Measurements from ENCODE around the gene FTHL17.

The FTHL17 gene

DNA sequence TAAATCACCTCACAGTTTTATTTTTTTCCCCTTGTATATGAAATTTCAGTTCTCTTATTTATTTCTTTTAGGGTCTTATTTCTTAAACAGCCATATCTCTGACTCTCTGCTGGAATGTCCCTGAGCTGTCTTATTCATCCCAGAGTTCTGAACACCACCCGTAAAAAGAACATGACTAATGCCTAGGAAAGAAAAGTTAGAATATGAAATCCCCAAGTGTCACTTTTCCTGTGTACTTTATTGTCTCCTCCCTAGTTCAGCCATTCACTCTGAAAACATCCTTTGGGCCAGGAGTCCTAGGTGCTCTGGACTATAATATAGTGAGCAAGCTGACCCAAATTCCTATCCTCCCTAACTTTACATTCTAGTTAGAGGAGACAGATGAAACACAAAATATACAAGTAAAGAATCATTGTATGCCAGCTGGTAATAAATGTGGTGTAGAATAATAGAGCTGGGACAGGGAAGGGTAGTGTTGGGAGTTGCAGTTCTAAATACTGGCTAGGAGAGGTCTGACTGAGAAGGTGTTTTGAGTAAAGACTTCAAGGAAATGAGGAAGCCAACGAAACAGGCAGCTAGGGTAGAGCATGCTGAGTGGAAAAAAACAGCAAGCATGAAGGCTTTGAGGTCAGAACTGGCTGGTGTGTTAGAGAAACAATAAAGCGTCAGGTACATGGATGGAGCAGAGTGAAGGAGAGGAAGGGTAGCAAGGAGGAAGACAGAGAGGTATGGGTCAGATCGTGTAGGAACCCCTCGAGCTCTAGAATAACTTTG is 40.6 kb upstream of the FTHL17 start:
- Histone ChIP-seq H3K27ac (ENCODE audit: low read length, poor library complexity, severe bottlenecking) (no peak overlapping the region), H3K9me3 (ENCODE audit: control insufficient read depth, low read length) (no peaks in the 10 kb centered on the region), H3K23ac (ENCODE audit: low read length in 2 of 2) (no peak overlapping the region), H3K9ac (ENCODE audit: low read length) (no peak overlapping the region), H3K36me3 (ENCODE audit: control insufficient read depth in 1 of 2, insufficient read depth in 2 of 2, low read depth in 1 of 2, low read length in 2 of 2) (no peaks in the 10 kb centered on the region), H3K18ac (ENCODE audit: low read depth in 1 of 2, low read length in 2 of 2) (no peak overlapping the region), H2BK15ac (ENCODE audit: low read depth, poor library complexity, severe bottlenecking) (no peak overlapping the region), H4K8ac (ENCODE audit: low read length) (no peak overlapping the region), H3K79me1 (replicated peaks; ENCODE audit: low read length, poor library complexity, severe bottlenecking) (no peaks in the 10 kb centered on the region), H2BK12ac (ENCODE audit: low read length in 2 of 2) (no peak overlapping the region), H2AFZ (ENCODE audit: low read depth, low read length) (no peak overlapping the region), H3K4me1 (ENCODE audit: control insufficient read depth, insufficient read depth, low read depth, low read length) (no peaks in the 10 kb centered on the region), H4K91ac (ENCODE audit: low read length) (no peak overlapping the region), H3K4ac (ENCODE audit: low read depth in 1 of 2, low read length in 2 of 2) (no peak overlapping the region), H2BK120ac (ENCODE audit: low read depth, low read length) (no peak overlapping the region), H3K4me2 (ENCODE audit: low read length, poor library complexity, severe bottlenecking) (no peak overlapping the region), H3K27me3 (ENCODE audit: control insufficient read depth in 1 of 2, insufficient read depth in 1 of 2, low read length in 2 of 2) (peaks cover 0 to 3% of the 10 kb centered on the region in 2 experiments), H3K14ac (ENCODE audit: low read length in 2 of 2) (no peak overlapping the region), H2BK5ac (ENCODE audit: low read depth, low read length, poor library complexity, severe bottlenecking) (no peak overlapping the region), H2AK5ac (ENCODE audit: low read length, severe bottlenecking) (no peak overlapping the region), H3K4me3 (ENCODE audit: insufficient read depth in 1 of 2, low read depth in 1 of 2, low read length in 2 of 2) (no peak overlapping the region)
- DNase-seq = no peak
- 83% methylated on average over 4 of the region's 5 CpGs for WGBS

DNA sequence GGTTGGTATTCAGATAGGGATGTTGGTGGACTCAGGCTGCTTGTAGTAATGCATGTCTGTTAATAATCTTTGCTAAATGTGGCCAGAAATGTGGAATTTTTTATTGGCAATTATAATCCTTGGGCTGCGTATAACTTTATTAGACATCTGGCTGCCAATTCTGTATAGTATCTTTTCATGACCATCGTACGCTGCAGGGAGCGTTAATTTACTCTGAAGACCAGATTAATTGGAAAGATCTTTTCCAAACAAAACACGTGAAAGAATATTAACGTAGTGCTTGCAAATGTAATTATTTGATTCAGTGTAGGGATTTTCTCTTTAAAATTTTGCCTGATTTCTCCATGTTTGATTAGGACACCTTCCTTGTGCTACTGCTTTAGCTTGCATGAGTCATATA is 38.8 kb upstream of the FTHL17 start:
- Histone ChIP-seq H3K23ac (ENCODE audit: low read length in 2 of 2) (no peak overlapping the region), H3K4me3 (ENCODE audit: insufficient read depth in 1 of 2, low read depth in 1 of 2, low read length in 2 of 2) (no peak overlapping the region), H3K18ac (ENCODE audit: low read depth in 1 of 2, low read length in 2 of 2) (no peak overlapping the region), H3K9ac (ENCODE audit: low read length) (no peak overlapping the region), H3K9me3 (ENCODE audit: control insufficient read depth, low read length) (peaks cover 2% of the 10 kb centered on the region), H2AK5ac (ENCODE audit: low read length, severe bottlenecking) (no peak overlapping the region), H3K79me1 (replicated peaks; ENCODE audit: low read length, poor library complexity, severe bottlenecking) (no peaks in the 10 kb centered on the region), H2BK12ac (ENCODE audit: low read length in 2 of 2) (no peak overlapping the region), H2BK15ac (ENCODE audit: low read depth, poor library complexity, severe bottlenecking) (no peak overlapping the region), H3K14ac (ENCODE audit: low read length in 2 of 2) (no peak overlapping the region), H3K4ac (ENCODE audit: low read depth in 1 of 2, low read length in 2 of 2) (no peak overlapping the region), H4K91ac (ENCODE audit: low read length) (no peak overlapping the region), H4K8ac (ENCODE audit: low read length) (no peak overlapping the region), H3K36me3 (ENCODE audit: control insufficient read depth in 1 of 2, insufficient read depth in 2 of 2, low read depth in 1 of 2, low read length in 2 of 2) (no peaks in the 10 kb centered on the region), H2BK120ac (ENCODE audit: low read depth, low read length) (no peak overlapping the region), H3K27ac (ENCODE audit: low read length, poor library complexity, severe bottlenecking) (no peak overlapping the region), H2BK5ac (ENCODE audit: low read depth, low read length, poor library complexity, severe bottlenecking) (no peak overlapping the region), H3K27me3 (ENCODE audit: control insufficient read depth in 1 of 2, insufficient read depth in 1 of 2, low read length in 2 of 2) (peaks cover 0 to 3% of the 10 kb centered on the region in 2 experiments), H3K4me2 (ENCODE audit: low read length, poor library complexity, severe bottlenecking) (no peak overlapping the region), H2AFZ (ENCODE audit: low read depth, low read length) (no peak overlapping the region), H3K4me1 (ENCODE audit: control insufficient read depth, insufficient read depth, low read depth, low read length) (no peaks in the 10 kb centered on the region)
- WGBS = 92% methylated on average over 6 of the region's 6 CpGs
- DNase-seq = no peak

DNA sequence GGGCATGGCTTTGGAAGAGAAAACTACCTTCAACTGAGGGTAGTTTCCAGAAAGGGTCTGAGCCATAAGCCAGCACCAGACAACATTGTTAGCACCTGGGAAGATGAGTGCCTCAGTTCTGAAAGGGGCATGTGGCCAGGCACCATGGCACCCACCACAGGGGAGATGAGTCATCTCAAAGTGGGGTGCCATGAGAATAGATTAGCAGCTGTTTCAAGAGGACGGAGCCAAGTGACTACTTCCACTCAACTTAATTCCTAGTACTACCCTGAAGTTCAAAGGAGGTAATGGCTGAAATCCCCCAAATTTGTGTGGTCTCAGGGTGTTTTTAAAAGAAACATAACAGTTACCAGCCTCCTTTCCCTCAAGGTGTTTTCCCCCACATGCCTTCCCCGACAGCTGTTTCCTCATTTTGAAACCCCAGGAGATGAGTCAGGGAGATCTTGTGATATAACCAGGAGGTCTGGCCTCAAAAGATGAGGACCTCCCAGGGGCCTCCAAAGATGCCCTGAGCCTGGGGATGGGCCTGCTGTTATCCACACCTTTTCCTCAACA is 27.8 kb upstream of the FTHL17 start:
- Histone ChIP-seq H2BK15ac (ENCODE audit: low read depth, poor library complexity, severe bottlenecking) (no peak overlapping the region), H3K9me3 (ENCODE audit: control insufficient read depth, low read length) (no peaks in the 10 kb centered on the region), H3K4me1 (ENCODE audit: control insufficient read depth, insufficient read depth, low read depth, low read length) (no peaks in the 10 kb centered on the region), H3K27me3 (ENCODE audit: control insufficient read depth in 1 of 2, insufficient read depth in 1 of 2, low read length in 2 of 2) (no peaks in the 10 kb centered on the region), H2BK120ac (ENCODE audit: low read depth, low read length) (no peak overlapping the region), H3K4me2 (ENCODE audit: low read length, poor library complexity, severe bottlenecking) (no peak overlapping the region), H3K9ac (ENCODE audit: low read length) (no peak overlapping the region), H4K8ac (ENCODE audit: low read length) (no peak overlapping the region), H3K14ac (ENCODE audit: low read length in 2 of 2) (no peak overlapping the region), H3K36me3 (ENCODE audit: control insufficient read depth in 1 of 2, insufficient read depth in 2 of 2, low read depth in 1 of 2, low read length in 2 of 2) (no peaks in the 10 kb centered on the region), H3K27ac (ENCODE audit: low read length, poor library complexity, severe bottlenecking) (no peak overlapping the region), H2BK5ac (ENCODE audit: low read depth, low read length, poor library complexity, severe bottlenecking) (no peak overlapping the region), H3K79me1 (replicated peaks; ENCODE audit: low read length, poor library complexity, severe bottlenecking) (no peaks in the 10 kb centered on the region), H2AFZ (ENCODE audit: low read depth, low read length) (no peak overlapping the region), H3K4ac (ENCODE audit: low read depth in 1 of 2, low read length in 2 of 2) (no peak overlapping the region), H3K4me3 (ENCODE audit: insufficient read depth in 1 of 2, low read depth in 1 of 2, low read length in 2 of 2) (no peak overlapping the region), H2BK12ac (ENCODE audit: low read length in 2 of 2) (no peak overlapping the region), H2AK5ac (ENCODE audit: low read length, severe bottlenecking) (no peak overlapping the region), H4K91ac (ENCODE audit: low read length) (no peak overlapping the region), H3K18ac (ENCODE audit: low read depth in 1 of 2, low read length in 2 of 2) (no peak overlapping the region), H3K23ac (ENCODE audit: low read length in 2 of 2) (no peak overlapping the region)
- WGBS = no CpG with 5 or more reads among the region's 2 CpGs
- no peak for DNase-seq

DNA sequence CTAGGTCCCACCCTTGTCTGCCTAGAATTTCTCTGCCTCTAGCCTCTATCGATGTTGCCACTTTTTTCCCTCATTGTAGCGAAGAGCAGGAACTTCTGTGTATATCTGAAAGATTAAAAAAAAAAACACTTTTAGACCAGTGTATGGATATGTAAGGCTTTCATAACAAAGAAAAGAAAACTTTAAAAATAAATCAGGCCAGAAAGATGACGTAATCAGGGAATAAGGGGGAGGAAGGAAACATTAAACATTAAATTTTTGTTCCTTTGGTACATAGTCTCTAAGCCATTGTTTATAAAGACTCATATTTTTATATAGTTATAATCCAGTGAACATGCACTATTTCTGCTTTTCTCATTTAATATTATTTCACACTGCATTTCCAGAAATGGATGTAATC is 26.2 kb upstream of the FTHL17 start:
- Histone ChIP-seq H3K9me3 (ENCODE audit: control insufficient read depth, low read length) (peaks cover 3% of the 10 kb centered on the region), H3K27me3 (ENCODE audit: control insufficient read depth in 1 of 2, insufficient read depth in 1 of 2, low read length in 2 of 2) (no peaks in the 10 kb centered on the region), H3K27ac (ENCODE audit: low read length, poor library complexity, severe bottlenecking) (no peak overlapping the region), H2BK12ac (ENCODE audit: low read length in 2 of 2) (no peak overlapping the region), H2BK5ac (ENCODE audit: low read depth, low read length, poor library complexity, severe bottlenecking) (no peak overlapping the region), H4K91ac (ENCODE audit: low read length) (no peak overlapping the region), H2BK15ac (ENCODE audit: low read depth, poor library complexity, severe bottlenecking) (no peak overlapping the region), H2BK120ac (ENCODE audit: low read depth, low read length) (no peak overlapping the region), H3K9ac (ENCODE audit: low read length) (no peak overlapping the region), H2AK5ac (ENCODE audit: low read length, severe bottlenecking) (no peak overlapping the region), H3K18ac (ENCODE audit: low read depth in 1 of 2, low read length in 2 of 2) (no peak overlapping the region), H3K4ac (ENCODE audit: low read depth in 1 of 2, low read length in 2 of 2) (no peak overlapping the region), H3K4me3 (ENCODE audit: insufficient read depth in 1 of 2, low read depth in 1 of 2, low read length in 2 of 2) (no peak overlapping the region), H3K4me1 (ENCODE audit: control insufficient read depth, insufficient read depth, low read depth, low read length) (no peaks in the 10 kb centered on the region), H3K36me3 (ENCODE audit: control insufficient read depth in 1 of 2, insufficient read depth in 2 of 2, low read depth in 1 of 2, low read length in 2 of 2) (no peaks in the 10 kb centered on the region), H3K14ac (ENCODE audit: low read length in 2 of 2) (no peak overlapping the region), H2AFZ (ENCODE audit: low read depth, low read length) (no peak overlapping the region), H3K79me1 (replicated peaks; ENCODE audit: low read length, poor library complexity, severe bottlenecking) (no peaks in the 10 kb centered on the region), H4K8ac (ENCODE audit: low read length) (no peak overlapping the region), H3K23ac (ENCODE audit: low read length in 2 of 2) (no peak overlapping the region), H3K4me2 (ENCODE audit: low read length, poor library complexity, severe bottlenecking) (no peak overlapping the region)
- DNase-seq = no peak
- WGBS = no CpG with 5 or more reads among the region's 3 CpGs
